ENCODE data around the gene OSBPL7.

Gene OSBPL7

DNA sequence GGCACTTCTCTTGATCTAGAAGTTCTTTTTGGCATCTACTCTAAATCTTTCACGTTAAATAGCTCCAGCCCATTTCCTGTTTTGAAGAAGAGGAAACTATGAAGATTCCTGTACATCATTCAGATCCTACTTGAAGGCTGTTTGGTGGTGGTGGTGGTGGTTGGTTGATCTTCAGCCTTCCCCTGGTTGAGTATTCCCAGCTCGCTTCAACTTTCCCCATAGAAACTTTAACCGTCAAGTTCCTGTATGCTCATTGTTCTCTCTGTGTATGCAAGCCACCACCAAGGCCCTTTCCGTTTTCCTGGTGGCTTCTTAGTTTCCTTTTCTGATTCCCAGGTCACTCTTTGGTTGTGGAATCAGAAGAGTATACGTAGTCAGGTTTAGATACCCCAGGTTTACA is 13.2 kb upstream of the OSBPL7 start:
- in situ Hi-C loops (cut with HindIII; ENCODE audit: low pct_ligation_motif_present, low pct_unique_long_range_greater_than_20kb, low sequenced_read_pairs), result no loop called here
- DNase-seq, result no peak

DNA sequence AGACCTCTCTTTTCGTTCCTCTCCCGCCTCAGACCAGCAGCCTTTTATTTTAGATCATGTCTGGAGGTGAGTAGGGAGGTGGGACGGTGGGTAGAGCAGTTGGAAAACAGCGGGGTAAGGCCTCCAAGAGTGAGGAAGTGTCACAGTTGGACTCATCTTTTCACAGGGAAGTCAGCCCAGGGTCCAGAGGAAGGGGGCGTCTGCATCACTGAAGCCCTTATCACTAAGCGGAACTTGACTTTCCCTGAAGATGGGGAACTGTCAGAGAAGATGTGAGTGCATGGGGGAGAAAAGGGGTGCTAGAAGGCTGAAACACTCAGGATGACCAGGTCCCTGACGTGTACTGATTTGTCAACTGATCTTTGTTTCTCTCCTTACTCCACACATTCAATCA is 10.3 kb upstream of the OSBPL7 start:
- in situ Hi-C loops (cut with HindIII; ENCODE audit: low pct_ligation_motif_present, low pct_unique_long_range_greater_than_20kb, low sequenced_read_pairs), result no loop called here
- DNase-seq, result no peak

DNA sequence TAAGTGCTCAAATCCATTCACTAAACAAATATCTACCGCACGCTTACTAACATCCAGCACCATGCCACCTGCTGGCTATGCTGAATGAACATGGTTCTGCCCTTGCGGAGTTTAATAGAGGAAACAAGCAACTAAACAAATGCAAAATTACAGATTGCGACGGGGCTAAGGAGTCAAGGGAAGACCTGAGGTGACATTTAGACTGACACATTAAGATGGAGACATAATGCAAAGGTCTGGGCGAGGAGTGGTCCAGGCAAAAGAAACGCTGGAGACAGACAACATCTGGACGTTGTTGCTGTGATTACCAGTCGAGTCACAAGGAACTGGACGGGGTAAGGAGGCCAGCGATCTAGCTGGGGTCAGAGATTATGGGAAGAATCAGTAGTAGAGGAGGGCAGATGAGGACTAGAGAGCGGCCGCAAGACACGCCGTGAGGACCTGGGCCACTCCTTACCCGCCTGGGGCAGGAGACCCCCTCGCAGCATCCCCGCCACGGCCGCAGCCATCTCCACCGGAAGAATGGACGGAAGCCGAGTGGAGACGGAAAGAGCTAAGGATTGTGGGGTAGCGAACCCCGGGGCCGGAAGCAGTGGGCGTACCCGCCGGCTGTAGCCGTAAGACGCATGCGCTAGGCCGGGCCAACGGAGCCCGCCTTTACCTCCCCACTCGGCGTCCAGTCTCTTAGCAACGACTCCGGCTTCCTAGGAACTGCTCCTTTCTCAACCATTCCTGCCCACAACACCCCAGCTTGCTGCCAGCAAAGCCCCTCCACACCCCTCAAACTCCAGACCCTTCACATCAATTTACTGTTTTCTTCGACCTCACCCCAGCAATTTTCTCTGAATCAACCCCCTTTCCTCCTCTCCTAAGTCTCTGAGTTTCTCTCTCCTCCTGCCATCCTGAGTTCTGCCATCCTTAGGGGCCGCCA is 9.7 kb upstream of the OSBPL7 start, which contains the start of the genes LRRC46 and MRPL10:
TSS of gene LRRC46 (plus strand) at position 668 of the 931 bp plus-strand sequence. CDS start 320 bp downstream, outside the sequence.
TSS of gene MRPL10 (minus strand) at position 539 of the 931 bp plus-strand sequence. CDS start at position 509, 30 bp downstream.
- in situ Hi-C loops (cut with HindIII; ENCODE audit: low pct_ligation_motif_present, low pct_unique_long_range_greater_than_20kb, low sequenced_read_pairs), result no loop called here
- DNase-seq, result peak; percentile 93

DNA sequence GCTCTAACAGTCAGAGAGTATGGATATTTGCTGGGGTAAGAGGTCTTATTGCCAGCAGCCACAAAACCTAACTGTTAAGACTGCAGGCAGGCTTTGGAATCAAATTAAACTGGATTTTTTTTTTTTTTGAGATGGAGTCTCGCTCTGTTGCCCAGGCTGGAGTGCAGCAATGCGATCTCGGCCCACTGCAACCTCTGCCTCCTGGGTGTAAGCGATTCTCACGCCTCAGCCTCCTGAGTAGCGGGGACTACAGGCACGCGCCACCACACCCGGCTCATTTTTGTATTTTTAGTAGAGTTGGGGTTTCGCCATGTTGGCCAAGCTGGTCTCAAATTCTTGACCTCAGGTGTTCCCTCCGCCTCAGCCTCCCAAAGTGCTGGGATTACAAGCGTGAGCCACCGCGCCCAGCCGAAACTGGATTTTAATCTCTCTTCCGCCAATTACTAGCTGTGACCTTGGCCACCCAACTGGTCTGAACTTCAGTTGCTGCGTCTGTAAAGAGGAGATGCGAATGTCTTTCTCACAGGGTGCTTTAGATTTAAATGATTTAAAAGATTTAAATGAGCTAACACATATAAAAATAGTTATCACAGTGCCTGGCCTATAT is 8.9 kb upstream of the OSBPL7 start:
- in situ Hi-C loops (cut with HindIII; ENCODE audit: low pct_ligation_motif_present, low pct_unique_long_range_greater_than_20kb, low sequenced_read_pairs), result no loop called here
- no peak for DNase-seq

- in situ Hi-C loops (cut with HindIII; ENCODE audit: low pct_ligation_motif_present, low pct_unique_long_range_greater_than_20kb, low sequenced_read_pairs), result no loop called here
- no peak for DNase-seq
Measured at GRCh38 chr17:47829870-47830269, 8.3 kb upstream of the OSBPL7 start.

GRCh38 chr17:47823519-47823918 is 1.9 kb upstream of the OSBPL7 start:
- in situ Hi-C loops (cut with HindIII; ENCODE audit: low pct_ligation_motif_present, low pct_unique_long_range_greater_than_20kb, low sequenced_read_pairs), result no loop called here
- no peak for DNase-seq

DNA sequence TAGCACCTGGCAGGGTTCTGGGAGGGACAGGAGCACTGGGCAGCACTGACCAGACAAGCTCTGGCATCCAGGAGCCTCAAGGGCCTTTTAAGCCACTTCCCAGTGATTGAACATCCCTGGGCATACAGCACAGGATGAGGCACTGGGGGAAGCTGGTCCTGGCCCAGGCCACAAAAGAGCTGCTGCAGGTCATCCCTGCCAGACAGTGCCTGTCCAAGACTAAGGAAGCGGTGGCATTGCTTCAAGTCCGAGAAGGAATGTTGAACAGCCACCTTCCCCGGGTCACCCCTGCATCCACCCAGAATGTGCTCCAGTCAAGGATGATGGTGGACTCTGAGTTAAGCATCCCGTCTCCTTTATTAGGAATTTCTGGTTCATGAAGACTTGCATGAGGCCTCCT is 1.2 kb upstream of the OSBPL7 start:
- in situ Hi-C loops (cut with HindIII; ENCODE audit: low pct_ligation_motif_present, low pct_unique_long_range_greater_than_20kb, low sequenced_read_pairs), result no loop called here
- DNase-seq, result no peak

DNA sequence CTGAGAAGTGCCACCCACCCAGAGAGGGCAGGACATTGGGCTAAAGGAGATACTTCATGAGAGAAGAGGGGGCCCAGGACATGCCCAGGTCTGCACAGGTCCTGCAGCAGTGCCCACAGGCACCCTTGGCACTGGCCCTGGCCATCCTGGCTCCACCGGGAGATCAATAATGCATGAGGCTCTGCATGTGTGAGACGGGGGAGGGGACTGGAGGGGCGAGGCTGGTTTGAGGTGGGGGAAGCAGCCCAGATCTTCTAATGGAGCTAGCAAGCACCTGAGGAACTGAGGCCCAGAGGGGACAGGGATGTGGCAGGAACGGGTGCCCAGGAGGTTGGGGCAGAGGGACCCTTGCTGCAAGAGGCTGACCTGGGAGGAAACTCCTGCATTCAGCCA is 567 bp downstream of the OSBPL7 start:
- no peak for DNase-seq
- in situ Hi-C loops (cut with HindIII; ENCODE audit: low pct_ligation_motif_present, low pct_unique_long_range_greater_than_20kb, low sequenced_read_pairs), result no loop called here

GRCh38 chr17:47820033-47820789 is 1.4 kb downstream of the OSBPL7 start:
- in situ Hi-C loops (cut with HindIII; ENCODE audit: low pct_ligation_motif_present, low pct_unique_long_range_greater_than_20kb, low sequenced_read_pairs), result no loop called here
- no peak for DNase-seq

DNA sequence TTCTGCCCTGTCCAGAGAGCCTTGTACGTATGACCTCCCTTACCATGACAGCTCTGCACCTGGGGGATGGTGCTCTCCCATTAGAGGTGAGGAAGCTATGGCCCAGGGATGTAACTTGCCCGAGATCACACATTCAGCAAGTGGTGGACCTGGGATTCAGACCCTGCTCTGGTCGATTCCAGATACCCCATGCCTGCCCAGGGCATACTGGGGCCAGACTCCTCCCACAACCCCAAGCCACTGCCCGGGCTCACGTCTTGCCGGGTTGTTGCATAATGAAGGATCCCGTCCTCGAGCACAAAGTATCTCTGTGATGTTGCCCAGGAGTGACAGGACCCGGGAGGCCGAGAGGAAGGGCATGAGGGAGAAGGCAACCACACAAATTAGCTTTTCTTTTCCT is 2.1 kb downstream of the OSBPL7 start:
- DNase-seq, result no peak
- in situ Hi-C loops (cut with HindIII; ENCODE audit: low pct_ligation_motif_present, low pct_unique_long_range_greater_than_20kb, low sequenced_read_pairs), result no loop called here

GRCh38 chr17:47818002-47818695 is 3.4 kb downstream of the OSBPL7 start:
- DNase-seq, result no peak
- in situ Hi-C loops (cut with HindIII; ENCODE audit: low pct_ligation_motif_present, low pct_unique_long_range_greater_than_20kb, low sequenced_read_pairs), result no loop called here

DNA sequence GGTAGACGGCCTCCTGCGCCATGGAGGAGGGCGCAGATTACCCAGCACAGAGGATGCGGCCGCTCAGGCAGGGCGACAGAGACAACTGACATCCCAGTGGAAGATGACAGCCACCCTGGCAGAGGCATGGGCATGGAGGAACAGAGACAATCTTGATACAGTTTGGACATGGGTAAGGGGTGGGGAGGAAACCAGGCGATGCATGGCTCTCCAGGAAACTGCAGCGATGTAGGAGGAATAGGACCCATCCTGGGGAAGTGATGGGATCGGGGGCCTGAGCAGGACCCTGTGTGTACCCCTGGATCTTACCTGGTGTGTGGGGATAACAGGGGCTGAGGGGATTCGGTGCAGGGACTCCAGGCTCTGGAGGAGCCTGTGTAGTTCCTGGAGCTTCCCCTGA is 4.6 kb downstream of the OSBPL7 start:
- in situ Hi-C loops (cut with HindIII; ENCODE audit: low pct_ligation_motif_present, low pct_unique_long_range_greater_than_20kb, low sequenced_read_pairs), result no loop called here

DNA sequence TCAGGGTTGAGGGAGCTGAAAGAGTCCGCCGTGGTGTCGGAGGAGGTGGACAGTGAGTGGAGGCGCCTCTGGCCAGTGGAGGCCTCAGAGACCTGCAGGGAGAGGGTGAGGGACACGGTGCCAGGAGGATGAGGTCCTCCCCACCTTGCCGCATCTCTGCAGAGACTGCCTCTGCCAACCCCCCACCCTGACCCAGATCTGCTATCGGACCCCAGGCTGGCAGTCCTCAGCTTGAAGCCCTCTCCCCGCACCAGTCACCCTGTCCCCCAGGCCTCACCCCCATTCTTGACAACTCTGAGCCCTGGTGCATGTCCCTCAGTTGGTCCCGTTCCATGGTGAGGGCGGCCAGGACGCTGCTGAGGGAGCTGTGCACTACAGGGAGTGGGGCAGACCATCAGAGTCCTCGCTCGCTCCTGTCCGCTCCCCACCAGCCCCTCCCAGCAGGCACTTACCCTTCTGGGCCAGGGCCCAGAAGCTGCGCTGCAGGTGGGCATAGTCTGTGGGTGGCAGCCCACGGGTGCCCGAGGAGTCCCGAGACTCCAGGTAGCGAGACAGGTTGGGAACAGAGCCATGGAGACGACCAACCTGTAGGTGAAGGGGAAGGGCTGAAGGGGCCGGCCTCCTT is 5.4 kb downstream of the OSBPL7 start:
- DNase-seq, result no peak
- in situ Hi-C loops (cut with HindIII; ENCODE audit: low pct_ligation_motif_present, low pct_unique_long_range_greater_than_20kb, low sequenced_read_pairs), result no loop called here

More for the DNA sequence above, 4.6 kb downstream of the OSBPL7 start:
- no peak for DNase-seq

DNA sequence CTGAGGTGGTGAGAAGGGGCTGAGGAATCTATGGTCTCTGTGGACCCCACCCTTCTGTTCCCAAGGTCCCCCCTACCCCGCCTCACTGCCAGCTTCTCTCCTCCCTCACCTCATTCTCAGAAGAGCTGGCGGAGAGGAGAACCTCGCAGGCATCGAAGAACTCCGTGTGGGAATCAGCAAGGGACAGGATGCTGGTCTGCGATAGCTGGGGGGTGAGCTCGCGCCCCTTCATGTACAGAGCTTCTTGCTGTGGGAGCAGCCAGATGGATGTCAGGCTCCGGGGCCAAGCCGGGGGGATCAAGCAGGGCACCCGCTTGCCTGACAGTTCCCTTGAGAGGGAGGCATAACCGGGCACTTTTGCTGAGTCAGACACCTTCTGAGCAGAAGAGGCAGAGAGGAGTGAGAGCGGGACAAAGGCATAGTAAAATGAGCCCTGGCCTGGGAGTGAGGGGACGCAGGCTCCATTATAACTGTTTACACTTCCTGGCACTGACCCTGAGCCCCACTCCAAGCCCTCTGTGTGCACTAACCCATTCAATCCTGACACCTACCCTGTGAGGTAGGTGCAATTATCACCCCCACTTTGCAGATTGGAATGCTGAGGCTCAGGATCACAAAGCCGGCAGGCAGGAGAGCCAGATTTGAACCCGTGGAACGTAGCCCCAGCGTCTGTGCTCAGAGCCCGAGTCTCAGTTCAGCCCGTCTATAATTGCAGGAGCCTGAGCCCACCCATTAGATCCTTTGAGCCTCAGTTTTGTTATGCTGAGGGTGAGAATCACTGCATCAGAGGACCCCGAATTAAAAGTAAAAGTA is 6.3 kb downstream of the OSBPL7 start:
- no peak for DNase-seq
- in situ Hi-C loops (cut with HindIII; ENCODE audit: low pct_ligation_motif_present, low pct_unique_long_range_greater_than_20kb, low sequenced_read_pairs), result no loop called here

- in situ Hi-C loops (cut with HindIII; ENCODE audit: low pct_ligation_motif_present, low pct_unique_long_range_greater_than_20kb, low sequenced_read_pairs), result no loop called here
Measured at GRCh38 chr17:47813512-47814031, 8.0 kb downstream of the OSBPL7 start.

GRCh38 chr17:47813077-47813476 is 8.5 kb downstream of the OSBPL7 start:
- no peak for DNase-seq
- in situ Hi-C loops (cut with HindIII; ENCODE audit: low pct_ligation_motif_present, low pct_unique_long_range_greater_than_20kb, low sequenced_read_pairs), result no loop called here

More at GRCh38 chr17:47813512-47814031, 8.0 kb downstream of the OSBPL7 start:
- DNase-seq, result no peak

Measured in ACHN (cell line).